IPS-NIHi7 (cell line): Measurements from ENCODE around the gene NATD1.
"Not testable (repeated sequence)": the region's sequence is repeated elsewhere in the genome, so short reads cannot be mapped to it uniquely, and the experiment has no call there.

ENCODE experiments used
- DNase-seq: peaks from one replicate; pipeline ENCODE4 v3.0.0; 2012; ENCODE audit warnings: mixed read lengths; ENCODE audit errors: extremely low spot score

Gene NATD1

DNA sequence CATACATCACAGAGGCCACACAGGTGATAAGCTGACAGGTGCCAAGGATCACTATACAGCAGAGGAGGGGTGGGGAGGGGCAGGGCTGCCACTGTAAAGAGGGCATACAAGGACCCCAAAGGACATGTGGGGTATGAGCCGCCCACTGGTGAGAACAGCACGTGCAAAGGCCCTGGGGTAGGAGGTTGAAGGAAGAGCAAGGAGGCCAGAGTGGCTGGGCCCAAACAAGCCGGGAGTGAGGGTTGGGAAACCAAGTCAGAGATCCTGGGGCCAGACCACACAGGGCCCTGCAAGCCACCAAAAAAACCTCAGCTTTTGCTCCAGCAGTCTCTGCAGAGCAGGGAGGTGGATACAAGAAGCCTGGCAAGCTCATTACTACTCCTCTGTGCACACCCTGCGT lies 6.5 kb downstream of the NATD1 start:
- DNase-seq, result no peak

- no peak for DNase-seq
These were observed 7.5 kb downstream of the NATD1 start for GRCh38 chr17:21245639-21246084.

DNA sequence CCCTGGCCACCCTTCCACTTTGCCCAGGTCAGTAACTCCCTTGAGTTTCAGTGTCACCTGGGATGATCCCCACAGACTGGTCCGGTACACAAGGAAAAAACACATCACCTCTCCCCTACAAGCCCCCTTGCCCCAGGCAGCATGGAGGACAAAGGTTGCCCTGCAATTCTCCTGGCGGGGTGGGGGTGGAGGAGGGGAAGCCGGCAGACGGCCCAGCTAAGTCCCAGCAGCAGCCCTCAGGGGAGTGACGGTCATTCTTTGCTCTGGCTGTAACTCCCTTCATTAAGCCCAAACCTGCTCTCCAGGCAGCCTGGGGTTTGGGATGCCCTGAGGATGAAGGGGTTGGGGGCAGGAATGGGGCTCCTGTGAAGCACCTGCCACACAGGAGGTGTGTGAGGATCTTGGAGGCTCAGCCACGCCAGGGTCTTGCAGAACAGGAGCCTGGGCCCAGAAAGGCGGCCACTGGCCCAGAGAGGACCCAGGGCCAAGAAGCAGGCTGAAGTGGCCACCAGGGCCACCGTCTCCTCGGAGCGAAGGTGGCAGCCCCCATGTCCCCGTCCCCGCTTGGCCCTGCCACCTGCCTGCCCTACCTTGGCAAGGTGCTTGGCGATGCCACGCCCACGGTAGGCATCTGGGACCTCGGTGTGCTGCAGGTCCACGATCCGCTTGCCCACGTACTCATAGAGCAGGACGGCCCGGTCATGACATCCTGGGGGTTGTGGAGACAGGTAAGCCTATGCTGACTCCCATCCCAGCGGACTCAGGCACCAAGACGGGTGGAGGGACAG lies 9.5 kb downstream of the NATD1 start:
- no peak for DNase-seq

GRCh38 chr17:21242780-21243515 lies 10.3 kb downstream of the NATD1 start:
- no peak for DNase-seq

GRCh38 chr17:21242026-21242697 lies 11.0 kb downstream of the NATD1 start:
- no peak for DNase-seq

DNA sequence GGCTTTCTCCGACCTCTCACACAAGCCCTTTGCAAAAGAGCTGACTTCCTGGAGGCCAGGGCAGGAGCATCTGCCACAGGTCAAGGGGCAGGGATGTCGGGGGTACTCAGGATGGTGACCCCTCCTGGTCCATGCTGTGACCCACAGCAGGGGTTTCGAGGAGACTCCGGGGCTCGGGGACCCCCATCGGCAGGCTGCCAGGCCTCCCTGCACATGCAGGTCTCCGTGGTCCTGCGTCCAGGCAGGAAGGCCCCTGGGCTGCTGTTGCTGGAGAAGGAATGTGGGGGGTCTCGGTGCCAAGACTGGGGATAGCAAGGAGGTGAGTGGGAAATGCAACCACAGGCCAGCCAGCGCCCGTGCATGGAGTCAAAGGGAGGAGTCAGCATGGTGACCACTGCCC lies 11.6 kb downstream of the NATD1 start:
- no peak for DNase-seq

DNA sequence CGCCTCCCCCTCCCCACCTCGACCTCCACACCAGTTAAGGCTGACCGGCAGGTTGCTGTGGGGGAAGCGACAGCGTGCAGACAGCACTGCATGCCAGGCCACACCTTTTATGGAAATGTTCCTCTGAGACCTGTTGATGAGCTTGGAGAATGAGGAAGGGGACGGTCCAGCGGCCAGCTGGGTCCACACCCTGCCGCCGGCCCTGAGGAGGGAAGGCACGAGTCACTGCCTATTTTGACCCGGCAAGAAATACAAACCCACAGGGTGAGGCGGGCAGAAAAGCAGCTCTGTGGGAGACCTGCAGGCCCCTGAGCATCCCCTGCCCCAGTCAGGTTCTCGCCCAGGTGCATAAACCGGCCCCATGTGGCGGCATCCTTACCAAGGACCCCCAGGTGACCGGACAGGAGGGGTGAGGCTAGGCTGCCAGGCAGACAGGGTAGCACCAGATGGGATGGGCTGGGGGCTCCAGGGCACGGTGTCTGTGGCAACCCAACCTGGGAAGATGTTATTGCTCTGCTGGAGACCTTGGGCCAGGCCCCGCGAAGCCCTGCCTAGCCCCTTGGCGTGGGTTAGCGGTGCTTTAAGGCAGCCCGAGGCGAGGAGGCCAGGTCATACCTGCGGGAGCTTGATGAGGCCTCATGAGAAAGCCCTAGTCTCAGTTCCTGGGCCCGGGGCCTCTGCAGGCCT lies 12.7 kb downstream of the NATD1 start:
- DNase-seq, result no peak

GRCh38 chr17:21239680-21240368 lies 13.4 kb downstream of the NATD1 start:
- DNase-seq, result peak; percentile 70

DNA sequence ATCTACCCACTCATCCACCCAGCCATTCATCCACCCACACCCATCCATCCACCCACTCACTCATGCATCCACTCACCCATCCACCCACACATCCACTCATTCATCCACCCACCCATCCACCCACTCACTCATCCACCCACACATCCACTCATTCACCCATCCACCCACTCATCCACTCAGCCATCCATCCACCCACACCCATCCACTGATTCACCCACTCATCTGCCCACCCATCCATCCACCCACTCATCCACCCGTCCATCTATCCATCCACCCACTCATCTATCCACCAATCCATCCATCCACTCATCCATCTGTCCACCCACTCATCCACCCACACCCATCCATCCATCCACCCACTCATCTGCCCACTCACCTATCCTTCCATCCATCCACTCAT lies 17.3 kb downstream of the NATD1 start:
- no peak for DNase-seq

GRCh38 chr17:21233581-21234347 lies 19.4 kb downstream of the NATD1 start:
- DNase-seq, result no peak

DNA sequence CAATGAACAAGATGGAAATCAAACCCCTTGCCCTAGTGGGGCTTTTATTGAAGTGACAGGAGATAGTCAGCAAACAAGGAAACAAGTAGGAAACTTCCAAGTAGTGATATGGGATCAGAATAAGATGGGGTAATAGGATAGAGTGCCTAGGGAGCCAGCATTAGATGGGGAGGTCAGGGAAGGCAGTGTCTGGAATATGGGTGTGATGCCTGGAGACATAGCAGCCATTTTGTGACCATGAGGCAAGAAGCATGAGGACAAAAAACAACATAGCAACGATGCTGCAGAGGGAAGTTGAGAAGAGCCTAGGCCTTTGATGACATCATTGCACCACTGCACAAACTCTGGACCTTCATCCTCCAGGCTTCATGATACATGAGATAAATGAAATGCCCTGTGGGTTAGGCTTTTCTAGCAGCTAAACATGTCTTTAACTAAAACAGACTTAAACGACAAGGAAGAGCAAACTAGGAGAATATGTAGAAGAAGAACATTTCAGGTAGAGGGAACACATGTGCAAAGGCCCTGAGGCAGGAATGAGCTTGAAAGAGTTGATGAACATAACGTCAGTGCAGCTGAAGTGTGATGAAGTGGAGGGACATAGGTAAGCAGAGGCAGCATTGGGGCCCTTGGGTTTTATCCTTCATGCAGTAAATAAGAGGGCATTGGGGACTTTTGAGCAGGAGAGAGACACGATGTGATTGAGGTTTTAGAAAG lies 21.0 kb downstream of the NATD1 start:
- no peak for DNase-seq

- no peak for DNase-seq
These were observed 21.7 kb downstream of the NATD1 start for GRCh38 chr17:21231533-21231932.

DNA sequence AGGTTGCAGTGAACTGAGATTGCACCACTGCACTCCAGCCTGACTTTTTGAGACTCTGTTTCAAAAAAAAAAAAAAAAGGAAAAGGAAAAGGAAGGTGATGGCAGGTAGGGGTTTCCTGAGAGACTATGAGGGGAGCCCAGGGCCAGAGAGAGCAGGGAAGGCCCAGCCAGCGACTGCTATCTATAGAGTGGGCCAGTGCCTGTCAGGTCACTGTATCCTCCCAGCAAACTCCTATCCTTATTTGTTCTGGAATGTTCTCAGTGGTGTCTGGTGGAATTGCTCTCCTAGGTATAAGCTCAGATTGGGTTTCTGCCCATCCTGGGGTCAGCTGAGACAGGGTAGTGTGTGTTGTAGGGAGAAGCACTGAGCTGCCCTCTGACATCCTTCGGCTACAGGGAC lies 24.4 kb downstream of the NATD1 start:
- no peak for DNase-seq

GRCh38 chr17:21228111-21228510 lies 25.1 kb downstream of the NATD1 start:
- no peak for DNase-seq

GRCh38 chr17:21227277-21227676 lies 25.9 kb downstream of the NATD1 start:
- DNase-seq, result not testable (repeated sequence)

GRCh38 chr17:21223086-21223485 lies 30.1 kb downstream of the NATD1 start:
- DNase-seq, result no peak

GRCh38 chr17:21218831-21219380 lies 34.3 kb downstream of the NATD1 start:
- DNase-seq, result no peak

- DNase-seq, result peak; percentile 59
These were observed 35.1 kb downstream of the NATD1 start for GRCh38 chr17:21218101-21218500.

- DNase-seq, result no peak
These were observed 35.9 kb downstream of the NATD1 start for GRCh38 chr17:21217346-21217745.

DNA sequence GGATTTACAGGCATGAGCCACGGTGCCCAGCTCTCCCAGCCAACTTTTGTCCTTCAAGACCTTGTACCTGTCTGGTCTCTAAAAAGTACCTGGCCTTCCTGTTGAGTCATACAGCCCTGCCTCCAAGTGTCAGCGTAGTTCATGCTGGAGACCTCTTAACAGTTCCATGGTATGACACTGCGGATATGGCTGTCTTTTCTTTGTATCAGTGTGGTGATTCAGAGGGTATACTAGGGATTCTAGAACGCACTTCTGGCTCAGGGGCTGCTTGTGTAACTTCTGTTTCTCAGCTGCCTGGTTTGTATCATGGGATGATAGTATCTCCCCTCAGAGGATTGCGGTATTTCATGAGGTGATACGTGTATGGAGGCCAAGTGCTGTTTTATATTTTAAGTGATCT lies 37.3 kb downstream of the NATD1 start:
- DNase-seq, result no peak
